GM12878 (cell line): ENCODE measurements around the gene FOXL1. TPM values are rescaled to one million over a fixed set of nuclear protein-coding genes. Genes with fewer than 3 reads are reported as not detected.
A peak's percentile ranks its signal among the peaks of the same experiment; 100 is the strongest.

Source experiments
- ATAC-seq: fragments of 200-7000 bp; cut with Tn5 transposase; 3 replicates; pipeline ENCODE4 v1.9.1; 2020; ENCODE audit warnings: mild to moderate bottlenecking, moderate library complexity
- BruUV-seq: library from RNA; stranded (reverse); fragments of 400-500 nt; replicated peaks from 2 replicates; lab custom pipeline; 2021; lab: Mats Ljungman, UMichigan
- CTCF ChIA-PET: fragments of 300-600 bp; sonication (Branson Sonifier 250); formaldehyde crosslinking; extraction: SDS; loops from one replicate; lab custom pipeline; 2021; ENCODE audit warnings: inconsistent platforms; lab: Yijun Ruan, JAX
- POLR2A ChIA-PET: fragments of 350-600 bp; formaldehyde crosslinking; extraction: SDS; loops from one replicate; lab custom pipeline; 2021; ENCODE audit warnings: inconsistent platforms; lab: Charles Lee
- RAD21 ChIA-PET: fragments of 300-600 bp; sonication (Branson Sonifier 250); formaldehyde crosslinking; loops from one replicate; lab custom pipeline; 2023; ENCODE audit warnings: antibody characterized with exemption; ENCODE audit not compliant: unreplicated experiment; lab: Charles Lee
- SMC1A ChIA-PET: fragments of 300-600 bp; sonication (Branson Sonifier 250); formaldehyde crosslinking; loops from one replicate; lab custom pipeline; 2023; ENCODE audit not compliant: unreplicated experiment, uncharacterized antibody; lab: Charles Lee
- DNase-seq: peaks from one replicate; pipeline ENCODE4 v3.0.0-alpha.2; 2011; ENCODE audit warnings: low read depth, low spot score
- FAIRE-seq: peaks from 3 replicates; lab custom pipeline; 2011; peaks lifted over from hg19 to GRCh38; lab: Jason Lieb, UNC
- H2AFZ ChIP-seq: 2 replicates; pipeline ENCODE4 v1.6.0; 2011; ENCODE audit warnings: low read depth, low read length, control low read depth; ENCODE audit not compliant: control insufficient read depth
- H3K27ac ChIP-seq: 2 replicates; pipeline ENCODE4 v1.5.1; 2011; ENCODE audit warnings: control low read depth; ENCODE audit not compliant: control insufficient read depth, insufficient read depth
- H3K27me3 ChIP-seq, 2 experiments: replicated peaks in 1 of 2; 2 replicates each; pipeline versions ENCODE4 v1.6.0 to v1.6.1; 2011; ENCODE audit warnings: low read length in 1 of 2; ENCODE audit not compliant: control insufficient read depth in 2 of 2, insufficient read depth in 2 of 2
- H3K36me3 ChIP-seq, 2 experiments: 2 replicates each; pipeline ENCODE4 v1.5.1; 2011; ENCODE audit warnings: low read length in 1 of 2; ENCODE audit not compliant: control insufficient read depth in 2 of 2, insufficient read depth in 2 of 2
- H3K4me1 ChIP-seq: 2 replicates; pipeline ENCODE4 v1.6.1; 2011; ENCODE audit warnings: mild to moderate bottlenecking, low read length, moderate library complexity, mixed read lengths; ENCODE audit not compliant: control insufficient read depth, insufficient read depth
- H3K4me2 ChIP-seq: 2 replicates; pipeline ENCODE4 v1.6.0; 2011; ENCODE audit warnings: control low read depth; ENCODE audit not compliant: control insufficient read depth, insufficient read depth
- H3K4me3 ChIP-seq: fragments of 200-600 bp; sonication (generic); 2 replicates; pipeline ENCODE4 v1.5.1; 2016
- H3K79me2 ChIP-seq: 2 replicates; pipeline ENCODE4 v1.6.0; 2011; ENCODE audit warnings: low read length; ENCODE audit not compliant: control insufficient read depth, insufficient read depth
- H3K9ac ChIP-seq: 2 replicates; pipeline ENCODE4 v1.8.0; 2011; ENCODE audit warnings: low read length, control low read depth, mixed read lengths; ENCODE audit not compliant: control insufficient read depth, insufficient read depth
- H3K9me3 ChIP-seq: replicated peaks from 3 replicates; pipeline ENCODE4 v1.5.1; 2011; ENCODE audit warnings: mild to moderate bottlenecking, low read length; ENCODE audit not compliant: control insufficient read depth, insufficient read depth
- H4K20me1 ChIP-seq: 2 replicates; pipeline ENCODE4 v1.6.0; 2011; ENCODE audit not compliant: control insufficient read depth, insufficient read depth
- BCL11A ChIP-seq: IDR thresholded peaks from 2 replicates; pipeline ENCODE4 v1.6.1; 2011; ENCODE audit warnings: low read depth, low read length
- CHD2 ChIP-seq: IDR thresholded peaks from 2 replicates; pipeline ENCODE4 v1.6.1; 2011; ENCODE audit warnings: low read depth, low read length, improper control_type of control experiment, borderline replicate concordance
- GATAD2B ChIP-seq: fragments of 450-650 bp; conservative IDR thresholded peaks from 2 replicates; pipeline ENCODE4 v1.6.1; 2017; ENCODE audit warnings: low read depth, mild to moderate bottlenecking, moderate library complexity
- MYC ChIP-seq: IDR thresholded peaks from 2 replicates; pipeline ENCODE4 v1.6.1; 2011; ENCODE audit warnings: mild to moderate bottlenecking, low read length, moderate library complexity, inconsistent platforms; ENCODE audit not compliant: insufficient read depth, insufficient replicate concordance, insufficient read length, severe bottlenecking
- NR2C1 ChIP-seq: fragments of 450-650 bp; IDR thresholded peaks from 2 replicates; pipeline ENCODE4 v1.6.1; 2017; ENCODE audit warnings: antibody characterized with exemption, mild to moderate bottlenecking, moderate library complexity
- POU2F2 ChIP-seq: IDR thresholded peaks from 3 replicates; pipeline ENCODE4 v1.6.1; 2011; ENCODE audit warnings: low read depth, mild to moderate bottlenecking, low read length, borderline replicate concordance
- STAT1 ChIP-seq: fragments of 450-650 bp; conservative IDR thresholded peaks from 2 replicates; pipeline ENCODE4 v1.6.1; 2014; ENCODE audit warnings: antibody characterized with exemption, mild to moderate bottlenecking
- YY1 ChIP-seq: IDR thresholded peaks from 2 replicates; pipeline ENCODE4 v1.6.1; 2011; ENCODE audit warnings: low read depth, mild to moderate bottlenecking, low read length
- ZNF24 ChIP-seq: fragments of 450-650 bp; IDR thresholded peaks from 2 replicates; pipeline ENCODE4 v1.6.1; 2017; ENCODE audit warnings: antibody characterized with exemption, mild to moderate bottlenecking
- WGBS: methylation state at CpG from one replicate; pipeline ENCODE4 v1.1.6; 2016; ENCODE audit warnings: low lambda C conversion rate; ENCODE audit not compliant: insufficient replicate concordance, insufficient coverage; ENCODE audit errors: missing lambda C conversion rate; 5-methylcytosine and 5-hydroxymethylcytosine counted together
- in situ Hi-C: fragments of 300-500 bp; cut with MboI; formaldehyde crosslinking; loops from 9 replicates; pipeline ENCODE4 v1.14.3; 2018; ENCODE audit warnings: mixed read lengths
- intact Hi-C: fragments of 100-400 bp; cut with micrococcal nuclease; formaldehyde crosslinking; loops from one replicate; pipeline ENCODE4 v1.14.2; 2022; ENCODE audit not compliant: unreplicated experiment
- polyA plus RNA-seq, 11 experiments: library from polyadenylated mRNA; depleted of rRNA in 4 of 11; unstranded in 6 of 11; stranded (reverse) in 5 of 11; fragments of >200 nt; fragmentation: Nextera tagmentation in 4 of 11; fragmentation: Illumina TruSeq in 1 of 11; extraction: Ambion mirVana in 4 of 11; extraction: Trizol in 1 of 11; gene quantifications; 1 replicate in 1 of 11; 2 replicates in 10 of 11; pipeline versions ENCODE4 v1.2.1 to v1.2.3, GENCODE V29; 2011 to 2016; ENCODE audit warnings: inconsistent platforms in 2 of 11, missing spikeins in 2 of 11, low read depth in 1 of 11
- total RNA-seq, 4 experiments: library from RNA; depleted of rRNA in 3 of 4; stranded (reverse); fragments of >200 nt in 3 of 4; fragmentation: Illumina TruSeq in 1 of 4; extraction: Trizol in 1 of 4; gene quantifications; 2 replicates each; pipeline versions ENCODE4 v1.2.1 to v1.2.3, GENCODE V29; 2013 to 2021
- TF ChIP-seq, protein P1 (sequence below): IDR thresholded peaks from 2 replicates; pipeline ENCODE4 v1.6.1; 2012; ENCODE audit warnings: low read depth, low read length, improper control_type of control experiment
- TF ChIP-seq, protein P2 (sequence below): fragments of 450-650 bp; IDR thresholded peaks from 2 replicates; pipeline ENCODE4 v1.6.1; 2017; ENCODE audit warnings: mild to moderate bottlenecking
- TF ChIP-seq, protein P3 (sequence below): IDR thresholded peaks from 2 replicates; pipeline ENCODE4 v1.6.1; 2012; ENCODE audit warnings: mild to moderate bottlenecking, low read depth, low read length

FOXL1 gene
- total and polyA plus RNA-seq, 10 of the 15 experiments (the other 5 are each of a cell fraction or from before 2014, with no cell fraction given) = 0.05 TPM; not detected in 9

DNA sequence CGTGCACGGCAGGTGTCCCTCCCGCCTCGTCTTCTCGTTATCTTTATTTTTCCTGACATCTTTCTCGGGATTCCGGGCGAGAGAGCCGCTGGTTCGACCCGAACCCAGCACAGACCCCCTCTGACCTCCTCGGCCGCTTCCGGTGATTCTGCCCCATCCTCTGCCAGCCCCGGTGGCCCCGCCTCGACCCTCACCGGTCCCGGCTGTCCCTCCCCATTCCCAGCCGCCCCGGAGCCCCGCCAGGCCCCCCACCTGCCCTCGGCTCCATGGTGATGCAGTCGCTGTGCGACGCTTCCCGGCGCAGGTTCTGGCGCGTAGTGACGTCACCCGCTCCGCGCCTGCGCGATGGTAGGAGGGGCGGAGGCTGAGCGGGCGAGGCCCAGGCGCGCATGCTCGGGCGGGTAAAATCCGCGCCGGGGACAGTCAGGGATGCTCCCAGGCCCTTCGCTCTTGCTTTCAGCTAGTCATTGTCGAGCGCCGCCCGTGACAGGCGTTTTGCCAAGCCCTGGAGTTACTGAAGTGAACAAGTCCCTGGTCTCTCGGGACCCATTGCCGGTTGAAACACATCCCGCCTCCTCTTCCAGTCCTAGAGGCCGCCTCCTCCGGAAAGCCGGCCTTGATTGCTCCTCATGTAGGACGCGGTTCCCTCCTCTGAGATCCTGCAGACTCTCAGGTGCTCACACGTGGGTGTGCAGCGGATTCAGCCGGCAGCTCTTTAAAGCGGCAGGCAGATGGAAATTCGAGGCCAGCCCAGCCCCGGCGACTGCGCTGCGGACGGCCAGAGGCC lies 23.2 kb upstream of the FOXL1 start, which contains the start of gene MTHFSD:
Gene MTHFSD, minus strand, starts transcription at position 319 of the 787 bp plus-strand sequence. Its CDS starts 51 bp downstream, at position 268.
- BruUV-seq = TSS peak; percentile 98
- TF ChIP-seq CHD2 = peak; percentile 3; the same call in 1 of the 2 replicates
- TF ChIP-seq POU2F2 = no peak
- no peak for TF ChIP-seq STAT1
- TF ChIP-seq, protein P1, sequence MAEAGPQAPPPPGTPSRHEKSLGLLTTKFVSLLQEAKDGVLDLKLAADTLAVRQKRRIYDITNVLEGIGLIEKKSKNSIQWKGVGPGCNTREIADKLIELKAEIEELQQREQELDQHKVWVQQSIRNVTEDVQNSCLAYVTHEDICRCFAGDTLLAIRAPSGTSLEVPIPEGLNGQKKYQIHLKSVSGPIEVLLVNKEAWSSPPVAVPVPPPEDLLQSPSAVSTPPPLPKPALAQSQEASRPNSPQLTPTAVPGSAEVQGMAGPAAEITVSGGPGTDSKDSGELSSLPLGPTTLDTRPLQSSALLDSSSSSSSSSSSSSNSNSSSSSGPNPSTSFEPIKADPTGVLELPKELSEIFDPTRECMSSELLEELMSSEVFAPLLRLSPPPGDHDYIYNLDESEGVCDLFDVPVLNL = no peak
- no peak for TF ChIP-seq MYC
- TF ChIP-seq, protein P2, sequence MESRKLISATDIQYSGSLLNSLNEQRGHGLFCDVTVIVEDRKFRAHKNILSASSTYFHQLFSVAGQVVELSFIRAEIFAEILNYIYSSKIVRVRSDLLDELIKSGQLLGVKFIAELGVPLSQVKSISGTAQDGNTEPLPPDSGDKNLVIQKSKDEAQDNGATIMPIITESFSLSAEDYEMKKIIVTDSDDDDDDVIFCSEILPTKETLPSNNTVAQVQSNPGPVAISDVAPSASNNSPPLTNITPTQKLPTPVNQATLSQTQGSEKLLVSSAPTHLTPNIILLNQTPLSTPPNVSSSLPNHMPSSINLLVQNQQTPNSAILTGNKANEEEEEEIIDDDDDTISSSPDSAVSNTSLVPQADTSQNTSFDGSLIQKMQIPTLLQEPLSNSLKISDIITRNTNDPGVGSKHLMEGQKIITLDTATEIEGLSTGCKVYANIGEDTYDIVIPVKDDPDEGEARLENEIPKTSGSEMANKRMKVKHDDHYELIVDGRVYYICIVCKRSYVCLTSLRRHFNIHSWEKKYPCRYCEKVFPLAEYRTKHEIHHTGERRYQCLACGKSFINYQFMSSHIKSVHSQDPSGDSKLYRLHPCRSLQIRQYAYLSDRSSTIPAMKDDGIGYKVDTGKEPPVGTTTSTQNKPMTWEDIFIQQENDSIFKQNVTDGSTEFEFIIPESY = no peak
- TF ChIP-seq ZNF24 = no peak
- TF ChIP-seq BCL11A = no peak
- peak; percentile 34; the same call in 1 of the 2 replicates for TF ChIP-seq GATAD2B
- peak; percentile 24; the same call in 1 of the 2 replicates for TF ChIP-seq NR2C1
- TF ChIP-seq YY1 = peak; percentile 77
- TF ChIP-seq, protein P3, sequence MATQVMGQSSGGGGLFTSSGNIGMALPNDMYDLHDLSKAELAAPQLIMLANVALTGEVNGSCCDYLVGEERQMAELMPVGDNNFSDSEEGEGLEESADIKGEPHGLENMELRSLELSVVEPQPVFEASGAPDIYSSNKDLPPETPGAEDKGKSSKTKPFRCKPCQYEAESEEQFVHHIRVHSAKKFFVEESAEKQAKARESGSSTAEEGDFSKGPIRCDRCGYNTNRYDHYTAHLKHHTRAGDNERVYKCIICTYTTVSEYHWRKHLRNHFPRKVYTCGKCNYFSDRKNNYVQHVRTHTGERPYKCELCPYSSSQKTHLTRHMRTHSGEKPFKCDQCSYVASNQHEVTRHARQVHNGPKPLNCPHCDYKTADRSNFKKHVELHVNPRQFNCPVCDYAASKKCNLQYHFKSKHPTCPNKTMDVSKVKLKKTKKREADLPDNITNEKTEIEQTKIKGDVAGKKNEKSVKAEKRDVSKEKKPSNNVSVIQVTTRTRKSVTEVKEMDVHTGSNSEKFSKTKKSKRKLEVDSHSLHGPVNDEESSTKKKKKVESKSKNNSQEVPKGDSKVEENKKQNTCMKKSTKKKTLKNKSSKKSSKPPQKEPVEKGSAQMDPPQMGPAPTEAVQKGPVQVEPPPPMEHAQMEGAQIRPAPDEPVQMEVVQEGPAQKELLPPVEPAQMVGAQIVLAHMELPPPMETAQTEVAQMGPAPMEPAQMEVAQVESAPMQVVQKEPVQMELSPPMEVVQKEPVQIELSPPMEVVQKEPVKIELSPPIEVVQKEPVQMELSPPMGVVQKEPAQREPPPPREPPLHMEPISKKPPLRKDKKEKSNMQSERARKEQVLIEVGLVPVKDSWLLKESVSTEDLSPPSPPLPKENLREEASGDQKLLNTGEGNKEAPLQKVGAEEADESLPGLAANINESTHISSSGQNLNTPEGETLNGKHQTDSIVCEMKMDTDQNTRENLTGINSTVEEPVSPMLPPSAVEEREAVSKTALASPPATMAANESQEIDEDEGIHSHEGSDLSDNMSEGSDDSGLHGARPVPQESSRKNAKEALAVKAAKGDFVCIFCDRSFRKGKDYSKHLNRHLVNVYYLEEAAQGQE = no peak

More for the DNA sequence above, 23.2 kb upstream of the FOXL1 start, which contains the start of gene MTHFSD:
- Histone ChIP-seq H3K4me2 (peak within 1 kb of the TSS; percentile 99), H3K27me3 (no peaks in the 10 kb centered on the region), H2AFZ (peak within 1 kb of the TSS; percentile 95), H3K4me3 (peak within 1 kb of the TSS; percentile 92), H4K20me1 (no peaks in the 10 kb centered on the region), H3K4me1 (no peaks in the 10 kb centered on the region; the same call in 1 of the 2 replicates), H3K27ac (peak within 1 kb of the TSS; percentile 81), H3K9me3 (no peaks in the 10 kb centered on the region; the same call in 2 of the 3 replicates), H3K36me3 (peaks cover 0 to 6% of the 10 kb centered on the region in 2 experiments; a peak in 1 of 4 replicates), H3K79me2 (peaks cover 10% of the 10 kb centered on the region), H3K9ac (peak within 1 kb of the TSS; percentile 93)
- POLR2A ChIA-PET = interaction anchor here (0.9 kb wide), 1 partner anchor 210 kb away, joined by 3 read pairs; no protein-coding TSS in a partner anchor
- DNase-seq = peak; percentile 74
- 8% methylated on average over 65 of the region's 70 CpGs for WGBS
- RAD21 ChIA-PET = interaction anchor here (0.6 kb wide), 1 partner anchor 1215 kb away, joined by 4 read pairs; no protein-coding TSS in a partner anchor
- ATAC-seq = peak; percentile 98
- in situ Hi-C loops (loop anchor here (10.0 kb wide), 1 partner anchor 840 kb away; the partner anchor contains the start of gene MAP1LC3B), intact Hi-C loops (no loop called here)
- CTCF ChIA-PET = interaction anchor here (1.5 to 1.7 kb wide), 2 partner anchors 9 to 507 kb away, joined by 3 to 6 read pairs; no protein-coding TSS in a partner anchor
- SMC1A ChIA-PET = interaction anchor here (0.8 kb wide), 1 partner anchor 9 kb away, joined by 3 read pairs; no protein-coding TSS in a partner anchor
- FAIRE-seq = peak; percentile 89
